ENCODE results near the gene CCDC74B.

GRCh38 chr2:130158631-130159030, 13.7 kb upstream of the CCDC74B start:
- TF ChIP-seq POLR2AphosphoS5 (IDR thresholded peaks at IDR 0.05; ENCODE audit: low read depth, low read length) (no peak), PAX5 (IDR thresholded peaks at IDR 0.05; ENCODE audit: insufficient read depth, low read length, severe bottlenecking) (no peak)

Data from GM12891 (cell line).